H1 (cell line): ENCODE data around the gene P2RX7.

Experiments
- EZH2 ChIP-seq: fragments of 200-600 bp; sonication (generic); IDR thresholded peaks from 2 replicates; pipeline ENCODE4 v1.7.1; 2012; ENCODE audit warnings: low read depth, mild to moderate bottlenecking, moderate library complexity, low read length, inconsistent platforms; ENCODE audit not compliant: severe bottlenecking
- GABPA ChIP-seq: IDR thresholded peaks from 2 replicates; pipeline ENCODE4 v1.6.1; 2011; ENCODE audit warnings: mild to moderate bottlenecking, low read length, moderate library complexity, borderline replicate concordance; ENCODE audit not compliant: insufficient read depth

- no peak for TF ChIP-seq EZH2
- TF ChIP-seq GABPA: no peak
Observed at GRCh38 chr12:121226399-121226798, 93.7 kb downstream of the P2RX7 start.
